Subcutaneous adipose tissue (tissue), 4 donors: ENCODE results near the gene TPGS1. TPM values are rescaled to one million over a fixed set of nuclear protein-coding genes. Genes with fewer than 3 reads are reported as not detected.

Experiments
- total RNA-seq, 4 donors: library from RNA; depleted of rRNA; stranded (reverse); fragments of >200 nt; gene quantifications; one replicate each; pipeline ENCODE4 v1.1.0, GENCODE V29; 2016
- TF ChIP-seq, protein P1 (sequence below): fragments of 450-650 bp; IDR thresholded peaks from one replicate; pipeline ENCODE4 v1.5.1; 2016; ENCODE audit warnings: low read depth, mild to moderate bottlenecking, control low read depth, antibody characterized with exemption, moderate library complexity

TPGS1 gene
- total RNA-seq, 4 donors from 2014 or later = 9.1 to 54.1 (median 41.5) TPM

DNA sequence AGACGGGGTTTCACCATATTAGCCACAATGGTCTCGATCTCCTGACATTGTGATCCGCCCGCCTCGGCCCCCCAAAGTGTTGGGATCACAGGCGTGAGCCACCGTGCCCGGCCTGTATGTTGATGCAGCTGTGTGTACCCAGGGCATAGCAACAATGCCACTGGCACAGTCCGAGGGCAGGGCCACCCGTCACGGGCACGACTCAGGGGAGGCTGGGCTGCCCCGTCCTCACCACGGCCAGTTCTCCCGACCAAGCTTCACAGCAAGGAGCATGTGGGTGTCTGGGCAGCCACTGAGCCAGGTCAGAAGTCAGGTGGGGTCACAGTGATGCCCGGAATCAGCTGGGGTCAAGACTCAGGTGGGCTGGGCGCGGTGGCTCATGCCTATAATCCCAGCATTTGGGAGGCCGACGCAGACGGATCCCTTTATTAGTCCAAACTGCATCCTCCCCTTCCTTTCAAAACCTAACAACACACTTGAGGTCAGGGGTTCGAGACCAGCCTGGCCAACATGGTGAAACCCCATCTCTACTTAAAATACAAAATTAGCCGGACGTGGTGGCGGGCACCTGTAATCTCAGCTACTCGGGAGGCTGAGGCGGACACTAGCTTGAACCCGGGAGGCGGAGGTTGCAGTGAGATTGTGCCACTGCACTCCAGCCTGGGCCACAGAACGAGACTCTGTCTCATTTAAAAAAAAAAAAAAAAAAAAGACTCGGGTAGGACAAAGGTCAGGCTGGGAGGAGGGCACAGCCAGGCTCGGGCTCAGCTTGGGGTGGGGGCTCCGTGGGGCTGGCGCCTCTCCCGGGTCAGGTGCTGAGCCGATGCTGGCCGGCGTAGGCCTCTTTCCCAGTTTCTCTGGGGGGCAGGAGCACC, 23.1 kb downstream of the TPGS1 start:
- TF ChIP-seq, protein P1, sequence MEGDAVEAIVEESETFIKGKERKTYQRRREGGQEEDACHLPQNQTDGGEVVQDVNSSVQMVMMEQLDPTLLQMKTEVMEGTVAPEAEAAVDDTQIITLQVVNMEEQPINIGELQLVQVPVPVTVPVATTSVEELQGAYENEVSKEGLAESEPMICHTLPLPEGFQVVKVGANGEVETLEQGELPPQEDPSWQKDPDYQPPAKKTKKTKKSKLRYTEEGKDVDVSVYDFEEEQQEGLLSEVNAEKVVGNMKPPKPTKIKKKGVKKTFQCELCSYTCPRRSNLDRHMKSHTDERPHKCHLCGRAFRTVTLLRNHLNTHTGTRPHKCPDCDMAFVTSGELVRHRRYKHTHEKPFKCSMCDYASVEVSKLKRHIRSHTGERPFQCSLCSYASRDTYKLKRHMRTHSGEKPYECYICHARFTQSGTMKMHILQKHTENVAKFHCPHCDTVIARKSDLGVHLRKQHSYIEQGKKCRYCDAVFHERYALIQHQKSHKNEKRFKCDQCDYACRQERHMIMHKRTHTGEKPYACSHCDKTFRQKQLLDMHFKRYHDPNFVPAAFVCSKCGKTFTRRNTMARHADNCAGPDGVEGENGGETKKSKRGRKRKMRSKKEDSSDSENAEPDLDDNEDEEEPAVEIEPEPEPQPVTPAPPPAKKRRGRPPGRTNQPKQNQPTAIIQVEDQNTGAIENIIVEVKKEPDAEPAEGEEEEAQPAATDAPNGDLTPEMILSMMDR = no peak

DNA sequence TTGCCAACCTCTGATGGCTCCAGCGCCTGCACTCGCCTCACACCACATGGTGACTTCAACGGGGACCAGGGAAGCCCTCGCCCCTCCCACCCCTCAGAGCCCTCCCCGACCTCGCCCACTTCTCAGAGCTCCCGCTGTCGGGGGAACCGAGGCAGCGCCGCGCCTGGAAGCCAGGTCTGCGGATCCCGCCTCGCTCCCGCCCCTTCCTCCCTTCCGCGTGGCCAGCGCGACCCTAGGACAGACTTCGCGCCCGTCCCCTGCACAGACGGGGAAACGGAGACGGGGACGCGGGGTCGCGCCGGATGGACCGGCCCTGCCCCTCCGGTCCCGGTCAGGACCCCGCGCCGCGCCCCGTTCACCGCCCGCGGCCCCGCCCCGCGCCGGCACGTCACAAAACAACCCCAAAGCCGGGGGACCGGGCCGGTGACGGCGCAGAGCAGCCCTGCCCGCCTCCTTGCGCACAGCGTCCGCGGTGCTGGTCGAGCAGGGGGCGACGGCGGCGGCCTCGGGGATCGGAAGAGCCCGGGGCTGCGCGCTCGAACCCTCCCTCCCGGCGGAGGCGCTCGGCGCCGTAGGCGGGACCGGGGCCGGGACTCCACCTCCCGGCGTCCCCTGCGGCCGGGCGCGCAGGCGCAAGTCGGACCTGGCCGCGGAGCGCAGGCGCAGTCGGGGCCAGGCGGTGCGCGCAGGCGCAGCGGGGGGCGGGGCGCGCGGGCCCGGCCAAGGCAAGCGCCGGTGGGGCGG, 23.9 kb downstream of the TPGS1 start:
- TF ChIP-seq, protein P1 = no peak

DNA sequence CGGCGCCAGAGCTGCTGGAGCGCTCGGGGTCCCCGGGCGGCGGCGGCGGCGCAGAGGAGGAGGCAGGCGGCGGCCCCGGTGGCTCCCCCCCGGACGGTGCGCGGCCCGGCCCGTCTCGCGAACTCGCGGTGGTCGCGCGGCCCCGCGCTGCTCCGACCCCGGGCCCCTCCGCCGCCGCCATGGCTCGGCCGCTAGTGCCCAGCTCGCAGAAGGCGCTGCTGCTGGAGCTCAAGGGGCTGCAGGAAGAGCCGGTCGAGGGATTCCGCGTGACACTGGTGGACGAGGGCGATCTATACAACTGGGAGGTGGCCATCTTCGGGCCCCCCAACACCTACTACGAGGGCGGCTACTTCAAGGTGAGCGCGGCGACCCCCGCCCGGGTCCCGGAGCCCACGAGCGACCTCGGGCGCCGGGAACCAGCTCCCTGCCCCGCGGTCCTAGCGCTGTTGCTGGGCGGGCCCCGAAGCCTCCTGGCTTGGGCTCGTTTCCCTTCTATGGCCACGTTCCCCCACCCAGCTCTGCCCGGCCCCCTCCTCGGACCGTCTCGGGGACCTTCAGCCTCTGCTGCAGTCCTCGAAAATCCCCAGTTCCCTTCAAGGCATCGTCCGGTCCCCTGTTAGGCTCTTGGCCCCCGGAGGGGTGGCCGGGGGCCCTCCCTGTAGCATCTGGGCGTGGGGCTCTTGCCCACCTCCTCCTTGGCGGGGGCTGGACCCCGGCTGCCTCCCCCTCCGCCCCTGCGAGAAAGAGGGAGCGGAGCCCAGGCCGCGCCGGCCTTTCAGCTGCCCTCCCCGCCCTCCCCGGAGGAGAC, 24.7 kb downstream of the TPGS1 start, which contains the start of gene CDC34:
Gene CDC34 (plus strand): TSS at position 8 of the 808 bp plus-strand sequence. CDS start 172 bp downstream, at position 180.
- TF ChIP-seq, protein P1 = no peak

DNA sequence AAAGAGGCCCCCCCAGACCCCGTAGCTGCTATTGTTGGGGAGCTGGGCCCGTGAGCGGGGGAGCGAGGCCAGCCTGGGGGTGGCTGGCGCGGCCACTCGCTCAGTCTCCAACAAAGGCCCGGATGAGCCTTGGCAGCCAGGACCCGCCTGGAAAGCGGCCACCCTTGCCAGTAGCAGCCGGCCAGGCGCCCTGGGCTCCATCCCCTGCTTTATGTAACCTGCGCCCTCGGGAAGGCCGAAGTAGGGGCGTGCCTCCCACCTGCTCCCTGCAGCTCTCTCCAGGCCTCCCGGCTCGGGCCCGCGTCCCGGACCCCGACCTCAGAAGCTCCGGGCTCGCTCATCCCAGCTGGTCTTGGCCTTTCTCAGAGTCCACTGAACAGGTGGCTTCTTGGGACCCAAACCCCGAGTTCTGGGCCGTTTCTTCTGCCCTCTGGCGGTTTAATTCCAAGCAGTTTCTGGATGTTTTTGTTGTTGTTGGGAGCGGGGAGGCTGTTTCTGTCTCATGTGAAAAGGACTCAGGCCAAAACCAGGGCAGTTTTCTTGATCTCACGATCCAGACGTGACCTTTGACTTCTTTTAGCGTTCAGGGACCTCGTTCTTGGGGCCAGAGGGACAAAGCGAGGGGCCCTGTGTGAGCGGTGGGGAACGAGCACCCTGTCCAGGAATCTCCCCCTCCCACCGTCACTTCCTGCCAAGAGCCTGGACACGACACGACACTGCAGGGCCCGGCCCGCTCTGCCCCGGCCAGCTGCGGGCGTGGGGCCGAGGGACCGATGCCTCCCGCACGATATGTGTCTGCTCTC, 25.5 kb downstream of the TPGS1 start:
- TF ChIP-seq, protein P1 = no peak

DNA sequence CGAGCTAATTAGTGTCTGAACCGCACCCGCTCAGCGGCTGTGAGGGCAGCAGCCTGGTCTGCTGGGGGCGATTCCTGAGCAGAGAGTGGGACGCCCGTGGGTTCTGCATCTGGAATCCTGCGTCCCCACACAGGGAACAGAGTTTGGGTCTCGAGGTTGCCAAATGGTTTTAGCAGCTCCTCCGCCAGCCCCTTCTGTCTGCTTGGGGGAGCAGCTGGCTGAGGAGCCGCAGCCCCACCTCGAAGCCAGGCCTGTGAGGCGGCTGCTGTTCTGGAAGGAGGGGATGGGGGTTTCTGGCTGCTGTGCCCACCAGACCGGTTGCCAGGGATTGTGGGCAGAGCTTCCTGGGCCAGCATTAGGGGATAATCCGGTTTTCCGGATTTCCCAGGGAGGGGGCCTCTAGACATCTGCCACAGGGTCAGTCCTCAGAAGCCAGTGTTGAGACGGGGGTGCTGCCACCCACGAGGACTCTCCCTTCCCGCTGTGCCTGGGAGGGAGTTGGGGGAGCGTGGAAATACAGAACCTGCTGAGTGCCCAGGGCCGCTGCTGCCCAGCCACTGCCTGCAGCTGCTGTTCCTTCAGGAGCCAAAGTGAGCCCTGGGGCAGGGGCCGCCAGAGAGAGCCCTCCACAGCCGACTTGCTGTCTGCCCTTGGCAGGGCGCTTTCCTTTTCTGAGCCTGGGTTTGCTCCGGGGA, 26.2 kb downstream of the TPGS1 start:
- TF ChIP-seq, protein P1 = no peak

DNA sequence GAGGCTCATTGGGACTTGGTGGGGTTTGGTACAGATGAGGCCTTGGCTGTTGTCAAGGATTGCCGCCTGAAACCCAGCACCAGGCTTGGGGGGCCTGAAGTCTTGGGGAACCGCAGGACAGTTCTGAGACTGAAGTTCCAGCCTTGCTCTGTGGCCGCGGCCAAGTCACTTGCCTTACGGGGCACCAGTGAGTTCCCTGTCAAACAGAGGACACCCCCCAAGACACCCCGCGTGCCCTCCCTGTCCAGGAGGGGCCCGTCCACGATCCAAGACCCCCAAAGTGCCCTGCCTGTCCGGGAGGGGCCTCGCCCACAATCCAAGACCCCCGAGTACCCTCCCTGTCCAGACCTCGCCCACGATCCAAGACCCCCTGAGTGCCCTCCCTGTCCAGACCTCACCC, 26.8 kb downstream of the TPGS1 start:
- TF ChIP-seq, protein P1 = no peak
